ENCODE measurements around the gene VPS13C.

Gene VPS13C

DNA sequence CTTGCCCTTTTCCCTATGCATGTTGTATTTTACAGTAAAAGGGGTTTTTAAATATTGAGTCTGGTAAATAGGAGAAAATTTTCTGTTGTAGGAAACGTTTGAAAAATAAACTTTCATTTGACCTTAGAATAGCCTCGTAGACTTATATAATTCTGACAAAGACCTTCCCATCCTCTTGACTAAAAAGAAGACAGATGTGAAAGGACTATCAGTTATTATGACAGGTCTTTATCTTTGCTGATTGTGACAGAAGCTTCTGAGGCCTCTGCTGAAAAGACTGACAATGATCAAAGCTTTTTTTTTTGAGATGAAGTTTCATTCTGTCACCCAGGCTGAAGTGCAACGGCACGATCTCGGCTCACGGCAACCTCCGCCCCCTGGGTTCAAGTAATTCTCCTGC lies 30.7 kb upstream of the VPS13C start:
- H3K9ac ChIP-seq (ENCODE audit: low read length) = no peak overlapping the region
- H3K9me3 ChIP-seq (ENCODE audit: insufficient read depth, low read length) = no peaks in the 10 kb centered on the region
- H3K9me2 ChIP-seq (replicated peaks; ENCODE audit: insufficient read depth, low read length) = no peaks in the 10 kb centered on the region
- H4K20me1 ChIP-seq (ENCODE audit: low read depth, low read length) = no peaks in the 10 kb centered on the region
- H3K36me3 ChIP-seq (ENCODE audit: low read length) = no peaks in the 10 kb centered on the region
- no peak overlapping the region for H2AFZ ChIP-seq (ENCODE audit: low read depth, low read length, severe bottlenecking)
- H3K27ac ChIP-seq (ENCODE audit: low read depth, low read length) = no peak overlapping the region
- H3K79me2 ChIP-seq (ENCODE audit: insufficient read depth, low read length) = no peaks in the 10 kb centered on the region
- H3K4me2 ChIP-seq (ENCODE audit: low read depth, low read length, poor library complexity, severe bottlenecking) = no peak overlapping the region
- H3F3A ChIP-seq (ENCODE audit: insufficient read depth) = no peaks in the 10 kb centered on the region
- H3K4me3 ChIP-seq (ENCODE audit: insufficient read depth, low read length, poor library complexity, severe bottlenecking) = no peak overlapping the region
- no peak for TF ChIP-seq EZH2phosphoT487 (conservative IDR thresholded peaks at IDR 0.05; ENCODE audit: low read length)
- TF ChIP-seq, protein P1, sequence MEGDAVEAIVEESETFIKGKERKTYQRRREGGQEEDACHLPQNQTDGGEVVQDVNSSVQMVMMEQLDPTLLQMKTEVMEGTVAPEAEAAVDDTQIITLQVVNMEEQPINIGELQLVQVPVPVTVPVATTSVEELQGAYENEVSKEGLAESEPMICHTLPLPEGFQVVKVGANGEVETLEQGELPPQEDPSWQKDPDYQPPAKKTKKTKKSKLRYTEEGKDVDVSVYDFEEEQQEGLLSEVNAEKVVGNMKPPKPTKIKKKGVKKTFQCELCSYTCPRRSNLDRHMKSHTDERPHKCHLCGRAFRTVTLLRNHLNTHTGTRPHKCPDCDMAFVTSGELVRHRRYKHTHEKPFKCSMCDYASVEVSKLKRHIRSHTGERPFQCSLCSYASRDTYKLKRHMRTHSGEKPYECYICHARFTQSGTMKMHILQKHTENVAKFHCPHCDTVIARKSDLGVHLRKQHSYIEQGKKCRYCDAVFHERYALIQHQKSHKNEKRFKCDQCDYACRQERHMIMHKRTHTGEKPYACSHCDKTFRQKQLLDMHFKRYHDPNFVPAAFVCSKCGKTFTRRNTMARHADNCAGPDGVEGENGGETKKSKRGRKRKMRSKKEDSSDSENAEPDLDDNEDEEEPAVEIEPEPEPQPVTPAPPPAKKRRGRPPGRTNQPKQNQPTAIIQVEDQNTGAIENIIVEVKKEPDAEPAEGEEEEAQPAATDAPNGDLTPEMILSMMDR (IDR thresholded peaks at IDR 0.05; ENCODE audit: insufficient read depth, low read length, poor library complexity, severe bottlenecking) = no peak
- H3K27me3 ChIP-seq (ENCODE audit: low read length) = no peaks in the 10 kb centered on the region

DNA sequence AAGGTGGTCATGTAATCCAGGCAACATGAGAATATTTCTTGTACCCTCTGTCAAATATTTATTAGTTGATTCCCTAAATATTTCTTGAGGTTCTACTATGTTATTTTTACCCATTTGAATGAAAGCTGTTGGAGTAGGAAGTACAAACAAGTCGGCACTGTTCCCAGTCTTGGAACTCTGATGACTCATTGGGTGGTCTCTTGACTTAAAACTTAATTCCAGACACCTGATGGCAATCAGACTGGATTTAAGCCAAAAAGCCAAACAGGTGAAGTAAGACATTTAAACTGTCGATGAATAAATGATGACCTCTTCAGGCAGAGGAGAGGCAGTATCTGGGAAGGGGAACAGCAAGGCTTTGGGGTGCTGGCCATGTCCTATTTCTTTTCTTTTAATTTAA lies 29.4 kb upstream of the VPS13C start:
- Histone ChIP-seq H3F3A (ENCODE audit: insufficient read depth) (no peaks in the 10 kb centered on the region), H3K79me2 (ENCODE audit: insufficient read depth, low read length) (no peaks in the 10 kb centered on the region), H3K4me3 (ENCODE audit: insufficient read depth, low read length, poor library complexity, severe bottlenecking) (no peak overlapping the region), H3K9me3 (ENCODE audit: insufficient read depth, low read length) (no peaks in the 10 kb centered on the region), H3K27me3 (ENCODE audit: low read length) (no peaks in the 10 kb centered on the region), H3K9ac (ENCODE audit: low read length) (no peak overlapping the region), H2AFZ (ENCODE audit: low read depth, low read length, severe bottlenecking) (no peak overlapping the region), H3K36me3 (ENCODE audit: low read length) (no peaks in the 10 kb centered on the region), H3K27ac (ENCODE audit: low read depth, low read length) (no peak overlapping the region), H3K4me2 (ENCODE audit: low read depth, low read length, poor library complexity, severe bottlenecking) (no peak overlapping the region), H3K9me2 (replicated peaks; ENCODE audit: insufficient read depth, low read length) (no peaks in the 10 kb centered on the region), H4K20me1 (ENCODE audit: low read depth, low read length) (no peaks in the 10 kb centered on the region)
- no peak for TF ChIP-seq EZH2phosphoT487 (conservative IDR thresholded peaks at IDR 0.05; ENCODE audit: low read length)
- TF ChIP-seq, protein P1 (IDR thresholded peaks at IDR 0.05; ENCODE audit: insufficient read depth, low read length, poor library complexity, severe bottlenecking) = no peak

DNA sequence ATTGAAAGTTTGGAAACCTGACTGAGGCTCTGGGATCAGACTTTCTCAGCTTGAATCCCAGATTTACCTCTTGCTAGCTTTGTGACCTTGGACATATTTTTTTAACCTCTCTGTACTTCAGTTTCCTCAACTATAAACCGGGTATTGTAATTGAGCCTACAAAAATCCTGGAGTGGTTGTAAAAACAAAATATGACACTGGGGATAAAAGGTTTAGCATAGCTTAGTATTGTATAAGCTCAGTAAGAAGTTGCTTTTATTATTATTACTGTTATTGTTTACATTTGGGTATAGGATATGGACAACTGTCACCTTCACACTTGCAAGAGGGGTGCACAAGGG lies 28.1 kb upstream of the VPS13C start:
- H4K20me1 ChIP-seq (ENCODE audit: low read depth, low read length) = no peaks in the 10 kb centered on the region
- no peaks in the 10 kb centered on the region for H3K9me3 ChIP-seq (ENCODE audit: insufficient read depth, low read length)
- no peak overlapping the region for H3K4me3 ChIP-seq (ENCODE audit: insufficient read depth, low read length, poor library complexity, severe bottlenecking)
- H3K27ac ChIP-seq (ENCODE audit: low read depth, low read length) = no peak overlapping the region
- no peaks in the 10 kb centered on the region for H3K27me3 ChIP-seq (ENCODE audit: low read length)
- no peaks in the 10 kb centered on the region for H3K79me2 ChIP-seq (ENCODE audit: insufficient read depth, low read length)
- no peaks in the 10 kb centered on the region for H3F3A ChIP-seq (ENCODE audit: insufficient read depth)
- no peak for TF ChIP-seq EZH2phosphoT487 (conservative IDR thresholded peaks at IDR 0.05; ENCODE audit: low read length)
- TF ChIP-seq, protein P1 (IDR thresholded peaks at IDR 0.05; ENCODE audit: insufficient read depth, low read length, poor library complexity, severe bottlenecking) = no peak
- no peaks in the 10 kb centered on the region for H3K36me3 ChIP-seq (ENCODE audit: low read length)
- no peak overlapping the region for H3K9ac ChIP-seq (ENCODE audit: low read length)
- H3K4me2 ChIP-seq (ENCODE audit: low read depth, low read length, poor library complexity, severe bottlenecking) = no peak overlapping the region
- H2AFZ ChIP-seq (ENCODE audit: low read depth, low read length, severe bottlenecking) = no peak overlapping the region
- no peaks in the 10 kb centered on the region for H3K9me2 ChIP-seq (replicated peaks; ENCODE audit: insufficient read depth, low read length)

All from SU-DHL-6 (cell line).